Gastroesophageal sphincter (tissue), 4 donors: ENCODE measurements around the gene EPHA4. TPM values are rescaled to one million over a fixed set of nuclear protein-coding genes. Genes with fewer than 3 reads are reported as not detected.

Experiments used
- ATAC-seq: fragments of 150-250 bp; one replicate; pipeline ENCODE4 v1.9.1; 2016; ENCODE audit warnings: mild to moderate bottlenecking, moderate library complexity
- H3K27ac ChIP-seq, 4 donors: fragments of 200-600 bp; sonication (generic) in 3 of 4; 1 replicate in 3 of 4; 2 replicates in 1 of 4; pipeline ENCODE4 v1.5.1; 2016 to 2019
- H3K27me3 ChIP-seq: fragments of 200-600 bp; sonication (generic); one replicate; pipeline ENCODE4 v1.5.1; 2019
- H3K36me3 ChIP-seq, 2 donors: fragments of 200-600 bp; sonication (generic); one replicate each; pipeline ENCODE4 v1.5.1; 2019; ENCODE audit warnings: control low read depth in 1 of 2
- H3K4me1 ChIP-seq, 3 donors: fragments of 200-600 bp; sonication (generic); 1 replicate in 2 of 3; 2 replicates in 1 of 3; pipeline ENCODE4 v1.5.1; 2016 to 2019; ENCODE audit warnings: control low read depth in 2 of 3
- H3K4me3 ChIP-seq, 2 donors: fragments of 200-600 bp; sonication (generic); one replicate each; pipeline ENCODE4 v1.5.1; 2019; ENCODE audit warnings: mild to moderate bottlenecking in 1 of 2, moderate library complexity in 1 of 2
- H3K9me3 ChIP-seq, 3 donors: fragments of 200-600 bp; sonication (generic); one replicate each; pipeline ENCODE4 v1.5.1; 2017 to 2019; ENCODE audit warnings: control low read depth in 2 of 3
- CTCF ChIP-seq, 4 experiments: fragments of 200-600 bp in 2 of 4; fragments of 450-650 bp in 2 of 4; sonication (generic) in 1 of 4; IDR thresholded peaks; one replicate each; pipeline ENCODE4 v1.5.1; 2017 to 2019; ENCODE audit warnings: antibody characterized with exemption in 4 of 4, mild to moderate bottlenecking in 2 of 4, moderate library complexity in 2 of 4
- EP300 ChIP-seq: sonication (generic); formaldehyde crosslinking; IDR thresholded peaks from one replicate; pipeline ENCODE4 v1.6.1; 2017; ENCODE audit warnings: antibody characterized with exemption, mild to moderate bottlenecking
- POLR2A ChIP-seq, 2 donors: fragments of 450-650 bp; IDR thresholded peaks; one replicate each; pipeline ENCODE4 v1.6.1; 2017; ENCODE audit warnings: antibody characterized with exemption in 2 of 2, mild to moderate bottlenecking in 2 of 2, moderate library complexity in 1 of 2
- POLR2AphosphoS5 ChIP-seq: sonication (generic); formaldehyde crosslinking; IDR thresholded peaks from one replicate; pipeline ENCODE4 v1.6.1; 2017; ENCODE audit warnings: antibody characterized with exemption
- WGBS, 2 donors: methylation state at CpG; one replicate each; pipeline ENCODE4 v1.1.5; 2018; ENCODE audit warnings: low coverage in 1 of 2; 5-methylcytosine and 5-hydroxymethylcytosine counted together
- total RNA-seq, 4 donors: library from RNA; depleted of rRNA; stranded (reverse); fragments of >200 nt; gene quantifications; one replicate each; pipeline ENCODE4 v1.1.0, GENCODE V29; 2016

Gene EPHA4
- total RNA-seq, 4 donors from 2014 or later, result 21.3 to 41.2 (median 31.6) TPM

- Histone ChIP-seq H3K27ac (no peak overlapping the region), H3K27me3 (no peaks in the 10 kb centered on the region), H3K9me3 (no peaks in the 10 kb centered on the region), H3K4me3 (no peak overlapping the region), H3K36me3 (peaks cover 0 to 5% of the 10 kb centered on the region in 2 donors), H3K4me1 (no peaks in the 10 kb centered on the region)
- no peak for ATAC-seq
- 72 to 78% methylated on average over 3 to 4 of the region's 4 CpGs for WGBS, 2 donors
- TF ChIP-seq EP300, result no peak
- TF ChIP-seq CTCF (IDR thresholded peaks at IDR 0.05), result no peak
- no peak for TF ChIP-seq POLR2A (IDR thresholded peaks at IDR 0.05)
- TF ChIP-seq POLR2AphosphoS5, result no peak
Observed at GRCh38 chr2:221501883-221502269, 70.2 kb downstream of the EPHA4 start.

DNA sequence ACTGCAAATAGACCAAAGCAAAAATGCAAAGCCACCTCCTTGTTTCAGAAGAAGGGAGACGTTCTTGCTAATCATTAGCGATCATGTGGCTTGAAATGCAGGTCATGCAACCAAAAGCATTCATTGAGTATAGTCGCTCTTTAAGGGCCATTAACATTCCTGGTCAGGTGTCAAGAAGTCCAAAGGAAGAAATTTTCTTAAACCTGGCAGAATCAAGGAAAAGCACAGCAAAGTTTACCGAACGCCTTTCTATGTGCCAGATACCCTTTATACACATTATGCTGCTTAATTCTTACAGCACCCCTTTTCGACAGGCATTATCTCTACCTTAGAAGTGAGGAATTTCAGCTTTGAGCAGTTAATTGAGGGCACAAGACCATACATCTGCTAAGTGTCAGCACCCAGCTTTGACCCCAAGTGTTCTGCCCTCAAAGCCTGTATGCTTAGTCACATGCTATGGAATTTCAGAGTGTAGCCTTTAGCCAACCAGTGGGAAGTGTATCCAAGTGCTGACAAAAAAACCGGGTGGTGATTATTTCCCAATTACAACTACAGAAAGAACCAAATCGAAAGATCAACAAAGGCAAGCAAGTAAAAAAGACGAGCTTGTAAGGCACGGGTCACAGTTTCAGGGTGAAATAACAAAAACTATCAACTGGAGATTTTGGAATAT is 70.8 kb downstream of the EPHA4 start:
- H3K27me3 ChIP-seq, result no peaks in the 10 kb centered on the region
- H3K36me3 ChIP-seq, result peaks cover 0 to 5% of the 10 kb centered on the region in 2 donors
- TF ChIP-seq POLR2AphosphoS5 (no peak), POLR2A (IDR thresholded peaks at IDR 0.05) (no peak), EP300 (no peak), CTCF (IDR thresholded peaks at IDR 0.05) (no peak)
- no peaks in the 10 kb centered on the region for H3K4me1 ChIP-seq
- H3K4me3 ChIP-seq, result no peak overlapping the region
- no peak overlapping the region for H3K27ac ChIP-seq
- 64 to 87% methylated on average over 10 of the region's 10 CpGs for WGBS, 2 donors
- no peak for ATAC-seq
- H3K9me3 ChIP-seq, result no peaks in the 10 kb centered on the region

- WGBS, 2 donors, result 87 to 98% methylated on average over 3 to 4 of the region's 6 CpGs
- no peak overlapping the region for H3K4me3 ChIP-seq
- ATAC-seq, result no peak
Observed at GRCh38 chr2:221500501-221501209, 71.4 kb downstream of the EPHA4 start.

DNA sequence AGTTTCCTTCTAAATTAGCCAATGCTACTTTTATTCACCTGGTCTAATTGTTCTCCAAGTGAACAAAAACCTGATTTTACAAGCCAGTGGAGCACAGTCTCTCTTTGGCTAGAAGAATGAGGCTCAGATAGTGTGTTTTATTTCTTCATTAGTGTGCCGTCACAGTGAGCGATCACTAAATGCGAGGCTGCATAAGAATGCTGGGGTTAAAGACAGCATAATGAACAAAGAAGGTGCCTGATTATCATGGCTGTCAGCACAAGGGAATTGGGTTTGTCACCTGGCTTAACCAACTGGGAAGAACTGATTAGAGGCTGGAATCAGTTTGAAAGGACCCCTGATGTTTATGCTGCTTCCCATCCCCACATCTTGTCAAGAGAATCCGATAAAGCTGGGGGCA is 76.4 kb downstream of the EPHA4 start:
- WGBS, 2 donors, result 85 to 93% methylated on average over 4 of the region's 4 CpGs
- ATAC-seq, result no peak
- H3K27ac ChIP-seq, result no peak overlapping the region
- no peaks in the 10 kb centered on the region for H3K4me1 ChIP-seq
- H3K27me3 ChIP-seq, result no peaks in the 10 kb centered on the region
- H3K36me3 ChIP-seq, result peaks cover 0 to 5% of the 10 kb centered on the region in 2 donors
- no peak overlapping the region for H3K4me3 ChIP-seq
- TF ChIP-seq EP300 (no peak), POLR2A (IDR thresholded peaks at IDR 0.05) (no peak), POLR2AphosphoS5 (no peak), CTCF (IDR thresholded peaks at IDR 0.05) (no peak)
- no peaks in the 10 kb centered on the region for H3K9me3 ChIP-seq

More at GRCh38 chr2:221500501-221501209, 71.4 kb downstream of the EPHA4 start:
- Histone ChIP-seq H3K9me3 (no peaks in the 10 kb centered on the region), H3K36me3 (peaks cover 0 to 5% of the 10 kb centered on the region in 2 donors), H3K4me1 (no peaks in the 10 kb centered on the region), H3K27me3 (no peaks in the 10 kb centered on the region), H3K27ac (no peak overlapping the region)
- TF ChIP-seq EP300 (no peak), POLR2AphosphoS5 (no peak), POLR2A (IDR thresholded peaks at IDR 0.05) (no peak), CTCF (IDR thresholded peaks at IDR 0.05) (no peak)

GRCh38 chr2:221494556-221494955 is 77.5 kb downstream of the EPHA4 start:
- Histone ChIP-seq H3K27ac (no peak overlapping the region), H3K36me3 (peaks cover 0 to 5% of the 10 kb centered on the region in 2 donors), H3K4me1 (no peaks in the 10 kb centered on the region), H3K4me3 (no peak overlapping the region), H3K9me3 (no peaks in the 10 kb centered on the region), H3K27me3 (no peaks in the 10 kb centered on the region)
- no peak for ATAC-seq
- 83 to 94% methylated on average over 3 of the region's 3 CpGs for WGBS, 2 donors
- TF ChIP-seq POLR2AphosphoS5, result no peak
- no peak for TF ChIP-seq EP300
- TF ChIP-seq CTCF (IDR thresholded peaks at IDR 0.05), result no peak
- no peak for TF ChIP-seq POLR2A (IDR thresholded peaks at IDR 0.05)
